ENCODE measurements around the gene PPP1R12B. TPM values are rescaled to one million over a fixed set of nuclear protein-coding genes. Genes with fewer than 3 reads are reported as not detected.
A peak's percentile ranks its signal among the peaks of the same experiment; 100 is the strongest.
"Not testable (repeated sequence)": the region's sequence is repeated elsewhere in the genome, so short reads cannot be mapped to it uniquely, and the experiment has no call there.

PPP1R12B gene
- polyA plus RNA-seq, 1 experiment: 38.6 TPM

DNA sequence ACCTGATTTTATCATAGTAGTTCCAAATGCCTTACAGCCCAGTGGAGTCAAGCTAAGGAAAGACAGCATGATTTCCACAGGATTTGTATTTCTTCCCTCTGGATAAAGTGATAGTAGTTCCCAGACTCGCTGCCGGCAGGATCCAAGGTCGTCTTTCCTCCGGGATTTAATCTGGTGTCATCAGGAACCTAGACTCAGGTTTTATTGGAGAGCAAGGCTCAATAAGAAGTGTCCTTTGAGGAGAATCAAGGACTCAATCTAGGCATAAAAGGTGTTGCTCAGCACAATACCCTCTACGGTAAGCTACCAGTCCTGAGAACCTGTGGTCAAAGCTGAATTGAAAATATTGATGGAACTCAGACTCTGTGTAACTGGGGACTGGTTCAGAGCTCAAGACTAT lies 191.1 kb downstream of the PPP1R12B start:
- Histone ChIP-seq H3K4me3 (ENCODE audit: low read depth, low read length) (peak overlapping the region; percentile 64), H3K27ac (ENCODE audit: low read depth, low read length) (peak overlapping the region; percentile 80)
- ChIA-PET POLR2A (interaction anchor here (1.0 to 1.7 kb wide), 2 partner anchors 34 to 38 kb away, joined by 3 to 7 read pairs; no protein-coding TSS in a partner anchor), CTCF (interaction anchor here (1.3 to 1.9 kb wide), 2 partner anchors 32 to 61 kb away, joined by 4 to 5 read pairs; no protein-coding TSS in a partner anchor)
- H3K9me3 ChIP-seq (ENCODE audit: control insufficient read depth, insufficient read depth, low read length); DNase-seq (ENCODE audit: low read depth, low spot score); H3K27me3 ChIP-seq (ENCODE audit: control insufficient read depth, insufficient read depth, low read length): not testable (repeated sequence)

DNA sequence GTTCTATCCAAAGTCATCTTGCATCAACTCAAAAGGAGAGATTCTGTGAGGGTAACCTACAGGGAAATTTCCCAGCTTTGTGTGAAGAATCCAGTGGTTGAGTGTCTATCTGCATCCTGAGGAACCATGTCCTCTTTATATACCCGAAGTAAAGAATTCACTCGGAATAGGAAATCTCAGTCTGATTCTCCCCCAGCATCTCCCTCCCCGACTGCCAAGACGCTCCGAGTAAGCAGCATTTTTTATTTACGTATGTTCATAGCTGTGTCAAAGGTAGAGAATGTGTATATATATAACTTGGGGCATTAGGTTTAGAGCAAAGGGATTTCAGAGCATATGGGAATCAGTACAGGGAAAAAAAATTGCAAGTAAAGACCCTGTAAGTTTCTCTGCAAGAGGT lies 191.5 kb downstream of the PPP1R12B start:
- CTCF ChIA-PET: interaction anchor here (1.1 to 1.9 kb wide), 3 partner anchors 32 to 76 kb away, joined by 3 to 5 read pairs (median 4); no protein-coding TSS in a partner anchor
- Histone ChIP-seq H3K4me3 (ENCODE audit: low read depth, low read length) (peak overlapping the region; percentile 64), H3K9me3 (ENCODE audit: control insufficient read depth, insufficient read depth, low read length) (no peaks in the 10 kb centered on the region), H3K27ac (ENCODE audit: low read depth, low read length) (no peak overlapping the region), H3K27me3 (ENCODE audit: control insufficient read depth, insufficient read depth, low read length) (no peaks in the 10 kb centered on the region)
- POLR2A ChIA-PET: interaction anchor here (0.6 to 1.7 kb wide), 2 partner anchors 38 to 46 kb away, joined by 3 to 7 read pairs; no protein-coding TSS in a partner anchor
- no peak for DNase-seq (ENCODE audit: low read depth, low spot score)
- TF ChIP-seq, protein P1, sequence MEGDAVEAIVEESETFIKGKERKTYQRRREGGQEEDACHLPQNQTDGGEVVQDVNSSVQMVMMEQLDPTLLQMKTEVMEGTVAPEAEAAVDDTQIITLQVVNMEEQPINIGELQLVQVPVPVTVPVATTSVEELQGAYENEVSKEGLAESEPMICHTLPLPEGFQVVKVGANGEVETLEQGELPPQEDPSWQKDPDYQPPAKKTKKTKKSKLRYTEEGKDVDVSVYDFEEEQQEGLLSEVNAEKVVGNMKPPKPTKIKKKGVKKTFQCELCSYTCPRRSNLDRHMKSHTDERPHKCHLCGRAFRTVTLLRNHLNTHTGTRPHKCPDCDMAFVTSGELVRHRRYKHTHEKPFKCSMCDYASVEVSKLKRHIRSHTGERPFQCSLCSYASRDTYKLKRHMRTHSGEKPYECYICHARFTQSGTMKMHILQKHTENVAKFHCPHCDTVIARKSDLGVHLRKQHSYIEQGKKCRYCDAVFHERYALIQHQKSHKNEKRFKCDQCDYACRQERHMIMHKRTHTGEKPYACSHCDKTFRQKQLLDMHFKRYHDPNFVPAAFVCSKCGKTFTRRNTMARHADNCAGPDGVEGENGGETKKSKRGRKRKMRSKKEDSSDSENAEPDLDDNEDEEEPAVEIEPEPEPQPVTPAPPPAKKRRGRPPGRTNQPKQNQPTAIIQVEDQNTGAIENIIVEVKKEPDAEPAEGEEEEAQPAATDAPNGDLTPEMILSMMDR (IDR thresholded peaks at IDR 0.05; ENCODE audit: low read depth, low read length): no peak

DNA sequence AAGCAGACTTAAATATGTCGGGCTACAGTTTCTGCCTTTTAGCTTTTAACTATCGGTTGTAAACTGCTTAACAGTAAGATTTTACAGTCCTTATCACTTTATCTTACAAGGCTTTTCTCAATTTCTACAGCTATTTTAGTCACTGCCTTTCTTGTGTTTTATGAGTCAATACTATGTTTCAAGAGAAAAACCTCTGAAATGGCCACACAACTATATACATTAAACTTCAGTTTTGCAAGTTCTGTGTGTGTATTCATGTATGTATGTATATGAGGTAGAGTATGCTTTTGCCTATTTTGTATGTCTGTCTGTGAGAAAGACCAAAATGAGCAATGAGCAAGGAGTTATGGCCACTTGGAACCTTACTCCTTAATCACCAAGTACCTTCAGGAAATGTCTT lies 191.9 kb downstream of the PPP1R12B start:
- H3K9me3 ChIP-seq (ENCODE audit: control insufficient read depth, insufficient read depth, low read length): no peaks in the 10 kb centered on the region
- H3K4me3 ChIP-seq (ENCODE audit: low read depth, low read length): peak overlapping the region; percentile 64
- TF ChIP-seq, protein P1 (IDR thresholded peaks at IDR 0.05; ENCODE audit: low read depth, low read length): no peak
- no peaks in the 10 kb centered on the region for H3K27me3 ChIP-seq (ENCODE audit: control insufficient read depth, insufficient read depth, low read length)
- no peak for DNase-seq (ENCODE audit: low read depth, low spot score)
- POLR2A ChIA-PET: interaction anchor here (0.6 to 1.7 kb wide), 2 partner anchors 37 to 46 kb away, joined by 3 to 7 read pairs; no protein-coding TSS in a partner anchor
- CTCF ChIA-PET: interaction anchor here (1.1 to 1.9 kb wide), 2 partner anchors 31 to 76 kb away, joined by 3 to 5 read pairs; no protein-coding TSS in a partner anchor
- no peak overlapping the region for H3K27ac ChIP-seq (ENCODE audit: low read depth, low read length)

DNA sequence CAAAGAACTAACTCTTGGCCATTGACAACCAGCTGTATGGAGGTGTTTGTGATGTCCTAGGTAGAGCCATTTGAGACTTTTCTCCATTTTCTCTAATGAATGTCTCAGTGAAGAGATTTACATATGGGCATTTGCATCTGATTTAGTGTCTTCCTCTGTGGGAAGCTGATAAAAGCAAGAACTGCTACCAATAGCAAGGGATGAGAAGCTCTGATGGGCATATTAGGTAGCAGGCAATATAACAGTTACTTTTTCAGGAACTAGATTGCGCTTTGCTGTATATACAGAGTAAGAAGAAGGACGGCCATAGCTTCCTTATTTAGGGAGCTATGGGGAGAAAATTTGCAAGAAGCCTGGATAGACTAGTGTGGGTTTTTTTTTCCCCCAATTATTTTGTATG lies 192.4 kb downstream of the PPP1R12B start:
- DNase-seq (ENCODE audit: low read depth, low spot score); H3K27ac ChIP-seq (ENCODE audit: low read depth, low read length); POLR2A ChIA-PET; H3K9me3 ChIP-seq (ENCODE audit: control insufficient read depth, insufficient read depth, low read length); H3K27me3 ChIP-seq (ENCODE audit: control insufficient read depth, insufficient read depth, low read length): not testable (repeated sequence)
- CTCF ChIA-PET: interaction anchor here (1.1 to 1.9 kb wide), 3 partner anchors 31 to 77 kb away, joined by 3 to 5 read pairs (median 3); no protein-coding TSS in a partner anchor
- peak overlapping the region; percentile 64 for H3K4me3 ChIP-seq (ENCODE audit: low read depth, low read length)

DNA sequence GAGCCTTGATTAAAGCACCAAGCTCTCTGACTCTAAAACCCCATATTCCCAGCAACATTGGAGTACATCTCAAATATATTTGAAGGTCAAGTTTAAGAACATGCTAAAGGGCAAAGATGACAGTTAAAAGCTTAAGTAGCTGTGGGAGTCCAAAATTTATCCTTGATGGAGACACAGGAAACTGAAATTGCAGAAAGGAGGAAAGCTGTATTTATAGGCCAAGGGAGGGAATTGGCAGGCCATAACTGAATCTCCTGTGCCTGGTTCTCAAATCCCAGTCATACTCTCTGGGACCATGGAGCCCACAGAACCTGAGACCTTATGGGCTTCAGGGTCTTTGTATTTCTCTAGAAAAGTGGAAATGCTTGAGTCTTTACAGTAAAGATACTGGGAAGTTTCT lies 193.9 kb downstream of the PPP1R12B start:
- CTCF ChIA-PET; H3K27ac ChIP-seq (ENCODE audit: low read depth, low read length); H3K27me3 ChIP-seq (ENCODE audit: control insufficient read depth, insufficient read depth, low read length); H3K9me3 ChIP-seq (ENCODE audit: control insufficient read depth, insufficient read depth, low read length); POLR2A ChIA-PET; DNase-seq (ENCODE audit: low read depth, low spot score): not testable (repeated sequence)
- peak overlapping the region; percentile 31 for H3K4me3 ChIP-seq (ENCODE audit: low read depth, low read length)

DNA sequence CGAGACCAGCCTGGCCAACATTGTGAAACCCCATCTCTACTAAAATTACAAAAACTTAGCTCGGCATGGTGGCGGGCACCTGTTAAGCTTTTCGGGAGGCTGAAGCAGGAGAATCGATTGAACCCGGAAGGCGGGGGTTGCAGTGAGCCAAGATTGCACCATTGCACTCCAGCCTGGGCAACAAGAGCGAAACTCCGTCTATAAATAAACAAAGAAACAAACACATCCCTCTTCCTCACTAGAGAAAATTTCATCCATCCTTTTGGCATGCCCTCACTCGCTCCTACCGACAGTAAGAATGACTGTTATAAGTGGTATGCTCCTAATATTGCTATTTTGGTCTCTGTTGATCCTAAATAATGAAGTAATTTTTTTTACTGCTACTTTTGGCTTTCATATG lies 195.0 kb downstream of the PPP1R12B start:
- DNase-seq (ENCODE audit: low read depth, low spot score); H3K9me3 ChIP-seq (ENCODE audit: control insufficient read depth, insufficient read depth, low read length); H3K4me3 ChIP-seq (ENCODE audit: low read depth, low read length); CTCF ChIA-PET; H3K27ac ChIP-seq (ENCODE audit: low read depth, low read length); H3K27me3 ChIP-seq (ENCODE audit: control insufficient read depth, insufficient read depth, low read length); POLR2A ChIA-PET: not testable (repeated sequence)

DNA sequence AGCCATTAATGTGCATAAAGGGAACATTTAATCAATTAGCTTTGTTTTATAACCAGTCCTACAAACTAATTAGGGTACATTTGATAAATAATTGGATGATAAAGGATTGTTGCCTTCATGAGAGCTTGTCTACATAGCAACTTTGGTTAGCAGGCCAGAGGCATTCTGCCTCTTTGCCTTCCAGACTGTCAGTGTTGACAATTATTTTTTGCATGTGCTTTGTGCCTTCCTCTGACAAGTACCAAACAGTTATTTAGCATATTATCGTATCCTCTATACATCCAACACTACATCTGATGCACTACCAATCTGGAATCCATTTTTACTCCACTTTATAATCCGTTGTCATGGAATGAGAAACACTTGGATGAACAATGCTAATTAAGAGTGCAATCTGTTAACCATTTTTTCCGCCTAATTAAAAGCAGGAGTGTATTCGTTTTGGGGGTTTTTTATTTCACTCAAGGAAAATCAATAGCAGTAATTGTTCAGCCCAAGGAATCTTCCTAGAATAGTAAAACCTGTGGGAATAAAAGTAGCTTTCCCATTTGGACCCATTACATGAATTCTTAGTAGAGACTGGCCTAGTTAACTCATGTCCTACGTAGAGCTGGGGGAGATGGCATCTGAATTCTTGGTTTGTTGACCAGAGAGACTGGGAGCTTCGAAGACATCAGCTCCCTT lies 196.4 kb downstream of the PPP1R12B start:
- H3K27me3 ChIP-seq (ENCODE audit: control insufficient read depth, insufficient read depth, low read length); H3K9me3 ChIP-seq (ENCODE audit: control insufficient read depth, insufficient read depth, low read length); CTCF ChIA-PET; POLR2A ChIA-PET; DNase-seq (ENCODE audit: low read depth, low spot score); H3K27ac ChIP-seq (ENCODE audit: low read depth, low read length); H3K4me3 ChIP-seq (ENCODE audit: low read depth, low read length): not testable (repeated sequence)

DNA sequence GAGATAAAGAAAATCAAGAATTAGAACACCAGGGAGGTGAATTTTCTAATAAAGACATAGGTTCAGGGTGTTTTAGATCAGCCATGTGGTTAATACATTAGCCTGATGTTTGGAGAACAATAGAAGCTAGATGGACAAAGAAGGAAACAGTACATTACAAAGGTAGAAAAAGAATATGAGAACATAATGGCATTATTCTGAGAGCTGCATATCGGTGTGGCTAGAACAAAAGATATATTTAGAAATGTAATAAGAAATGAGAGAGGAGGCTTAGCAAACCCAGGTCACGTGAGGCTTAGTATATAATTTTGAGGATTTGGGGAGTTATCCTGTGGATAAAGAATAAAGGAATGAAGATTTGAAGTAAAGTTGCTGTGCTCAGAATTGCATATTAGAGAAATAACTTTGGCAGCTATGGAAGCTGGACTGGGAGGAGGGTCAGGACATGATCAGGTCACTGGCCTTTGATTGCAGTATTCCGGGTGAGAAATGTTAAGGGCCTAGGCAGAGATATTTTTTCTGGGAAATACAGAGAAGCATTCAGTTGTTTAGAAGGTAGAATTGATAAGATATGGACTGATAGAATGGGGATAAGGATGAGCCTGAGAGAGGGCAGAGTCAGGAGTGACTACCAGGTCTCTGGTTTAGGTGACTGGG lies 197.3 kb downstream of the PPP1R12B start:
- H3K27ac ChIP-seq (ENCODE audit: low read depth, low read length); DNase-seq (ENCODE audit: low read depth, low spot score); H3K4me3 ChIP-seq (ENCODE audit: low read depth, low read length); H3K27me3 ChIP-seq (ENCODE audit: control insufficient read depth, insufficient read depth, low read length); POLR2A ChIA-PET; CTCF ChIA-PET; H3K9me3 ChIP-seq (ENCODE audit: control insufficient read depth, insufficient read depth, low read length): not testable (repeated sequence)

DNA sequence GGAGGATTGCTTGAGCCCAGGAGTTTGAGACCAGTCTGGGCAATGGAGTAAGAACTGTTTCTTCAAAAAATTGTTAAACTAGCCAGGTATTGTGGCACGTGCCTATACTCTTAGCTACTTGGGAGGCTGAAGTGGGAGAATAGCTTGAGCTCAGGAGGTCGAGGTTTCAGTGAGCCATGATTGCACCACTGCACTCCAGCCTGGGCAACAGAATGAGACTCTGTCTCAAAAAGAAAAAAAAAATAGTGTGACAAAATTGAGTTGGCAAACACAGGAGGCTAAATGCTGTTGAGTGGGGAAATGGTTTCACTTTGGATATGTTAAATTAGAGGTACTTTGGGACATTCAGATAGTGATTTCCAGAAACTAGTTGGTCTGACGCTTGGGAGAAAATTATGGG lies 197.9 kb downstream of the PPP1R12B start:
- H3K27me3 ChIP-seq (ENCODE audit: control insufficient read depth, insufficient read depth, low read length); DNase-seq (ENCODE audit: low read depth, low spot score); H3K4me3 ChIP-seq (ENCODE audit: low read depth, low read length); POLR2A ChIA-PET; H3K27ac ChIP-seq (ENCODE audit: low read depth, low read length); H3K9me3 ChIP-seq (ENCODE audit: control insufficient read depth, insufficient read depth, low read length): not testable (repeated sequence)
- CTCF ChIA-PET: interaction anchor here (0.6 kb wide), 1 partner anchor 16 kb away, joined by 3 read pairs; no protein-coding TSS in a partner anchor

DNA sequence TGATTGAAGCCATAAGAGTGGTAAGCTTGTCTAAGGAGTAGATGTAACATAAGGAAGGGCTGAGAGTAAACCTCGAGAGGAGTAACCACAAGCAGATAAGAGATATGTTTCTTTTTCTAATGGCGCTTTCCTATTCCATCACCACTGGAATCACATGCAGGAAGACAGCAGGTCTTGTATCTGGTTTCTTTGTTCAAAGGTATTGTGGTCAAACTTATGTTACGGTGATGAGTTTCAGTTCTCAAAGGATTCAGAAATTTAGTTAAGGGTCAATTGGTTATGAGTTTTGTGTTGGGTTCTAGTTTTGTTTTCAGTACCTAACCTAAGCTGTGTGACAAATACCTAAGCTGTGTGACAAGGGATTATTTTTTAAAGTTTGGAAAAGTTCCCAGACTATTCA lies 198.3 kb downstream of the PPP1R12B start:
- POLR2A ChIA-PET; H3K9me3 ChIP-seq (ENCODE audit: control insufficient read depth, insufficient read depth, low read length); H3K4me3 ChIP-seq (ENCODE audit: low read depth, low read length); H3K27me3 ChIP-seq (ENCODE audit: control insufficient read depth, insufficient read depth, low read length); DNase-seq (ENCODE audit: low read depth, low spot score); H3K27ac ChIP-seq (ENCODE audit: low read depth, low read length): not testable (repeated sequence)
- CTCF ChIA-PET: interaction anchor here (0.6 kb wide), 1 partner anchor 15 kb away, joined by 3 read pairs; no protein-coding TSS in a partner anchor

All from AG04450 (cell line).